B cell (primary cell): Measurements from ENCODE around the gene ALKBH3. TPM values are rescaled to one million over a fixed set of nuclear protein-coding genes. Genes with fewer than 3 reads are reported as not detected.

Experiments used
- ATAC-seq: fragments of 200-7000 bp; cut with Tn5 transposase; one replicate; pipeline ENCODE4 v1.10.0; 2021; ENCODE audit warnings: low read depth, mild to moderate bottlenecking, moderate number of reproducible peaks, moderate library complexity
- CTCF ChIA-PET: fragments of 350-600 bp; sonication (Branson Sonifier 250); formaldehyde crosslinking; loops from one replicate; lab custom pipeline; 2021; ENCODE audit warnings: antibody characterized with exemption, inconsistent platforms; lab: Charles Lee
- POLR2A ChIA-PET: fragments of 350-600 bp; sonication (Branson Sonifier 250); formaldehyde crosslinking; loops from one replicate; lab custom pipeline; 2021; ENCODE audit warnings: antibody characterized with exemption; lab: Charles Lee
- DNase-seq: peaks from one replicate; pipeline ENCODE4 v3.0.0; 2013
- H2AFZ ChIP-seq: 2 replicates; pipeline ENCODE4 v1.6.1; 2012; ENCODE audit warnings: mild to moderate bottlenecking, low read depth, low read length; ENCODE audit not compliant: insufficient read depth, poor library complexity, severe bottlenecking
- H3K27ac ChIP-seq, 2 donors: 1 replicate in 1 of 2; 2 replicates in 1 of 2; pipeline ENCODE4 v1.5.1; 2012 to 2013; ENCODE audit warnings: low read length in 2 of 2, mild to moderate bottlenecking in 2 of 2, moderate library complexity in 1 of 2
- H3K27me3 ChIP-seq, 4 experiments: fragments of 200-600 bp in 1 of 4; sonication (generic) in 1 of 4; replicated peaks in 1 of 4; 1 replicate in 2 of 4; 2 replicates in 2 of 4; pipeline versions ENCODE4 v1.6.1 to v1.7.0; 2013 to 2016; ENCODE audit warnings: low read length in 3 of 4, mild to moderate bottlenecking in 2 of 4, mixed read lengths in 1 of 4, moderate library complexity in 1 of 4; ENCODE audit not compliant: insufficient read depth in 4 of 4, control insufficient read depth in 3 of 4; ENCODE audit errors: control extremely low read depth in 1 of 4
- H3K36me3 ChIP-seq, 2 experiments: replicated peaks in 1 of 2; 1 replicate in 1 of 2; 2 replicates in 1 of 2; pipeline versions ENCODE4 v1.6.1 to v1.7.1; 2013; ENCODE audit warnings: low read length in 1 of 2; ENCODE audit not compliant: insufficient read depth in 2 of 2, control insufficient read depth in 1 of 2; ENCODE audit errors: control extremely low read depth in 1 of 2, extremely low read depth in 1 of 2
- H3K4me1 ChIP-seq, 2 donors: fragments of 200-600 bp in 1 of 2; sonication (generic) in 1 of 2; 1 replicate in 1 of 2; 2 replicates in 1 of 2; pipeline versions ENCODE4 v1.5.1 to v1.6.1; 2013 to 2017; ENCODE audit warnings: low read length in 2 of 2; ENCODE audit not compliant: control insufficient read depth in 2 of 2, insufficient read depth in 2 of 2
- H3K4me2 ChIP-seq: replicated peaks from 2 replicates; pipeline ENCODE3; 2012; ENCODE audit warnings: mild to moderate bottlenecking, low read depth, low read length; ENCODE audit not compliant: poor library complexity, severe bottlenecking
- H3K4me3 ChIP-seq, 5 experiments: fragments of 200-600 bp in 1 of 5; sonication (generic) in 1 of 5; 1 replicate in 3 of 5; 2 replicates in 2 of 5; pipeline versions ENCODE4 v1.5.1 to v1.7.0; 2011 to 2016; ENCODE audit warnings: low read length in 4 of 5, mild to moderate bottlenecking in 4 of 5, low read depth in 2 of 5, control low read depth in 1 of 5, moderate library complexity in 1 of 5; ENCODE audit not compliant: insufficient read depth in 1 of 5; ENCODE audit errors: control extremely low read depth in 1 of 5, extremely low read depth in 1 of 5
- H3K79me2 ChIP-seq: fragments of 200-600 bp; sonication (generic); one replicate; pipeline ENCODE4 v1.6.0; 2016; ENCODE audit warnings: low read length; ENCODE audit not compliant: control insufficient read depth, insufficient read depth
- H3K9ac ChIP-seq: fragments of 200-600 bp; sonication (generic); 2 replicates; pipeline ENCODE4 v1.6.1; 2017; ENCODE audit warnings: mild to moderate bottlenecking, low read length, moderate library complexity
- H3K9me3 ChIP-seq, 3 donors: one replicate each; pipeline versions ENCODE4 v1.6.1 to v1.7.1; 2013; ENCODE audit warnings: low read length in 2 of 3; ENCODE audit not compliant: control insufficient read depth in 2 of 3, insufficient read depth in 1 of 3; ENCODE audit errors: control extremely low read depth in 1 of 3
- H4K20me1 ChIP-seq: 2 replicates; pipeline ENCODE4 v1.6.0; 2012; ENCODE audit warnings: mild to moderate bottlenecking, low read length; ENCODE audit not compliant: insufficient read depth, control insufficient read depth, poor library complexity, severe bottlenecking
- H3K27ac Mint-ChIP-seq: one replicate; pipeline ENCODE4 v1.8.0; 2021; ENCODE audit warnings: mixed read lengths
- H3K27me3 Mint-ChIP-seq: one replicate; pipeline ENCODE4 v1.8.0; 2021; ENCODE audit warnings: mixed read lengths
- H3K4me1 Mint-ChIP-seq: one replicate; pipeline ENCODE4 v1.8.0; 2021; ENCODE audit warnings: mixed read lengths
- H3K4me3 Mint-ChIP-seq: one replicate; pipeline ENCODE4 v1.8.0; 2021; ENCODE audit warnings: mixed read lengths
- H3K9me3 Mint-ChIP-seq: one replicate; pipeline ENCODE4 v1.8.0; 2022; ENCODE audit warnings: mixed read lengths; ENCODE audit not compliant: insufficient read depth
- CTCF ChIP-seq: fragments of 200-600 bp; IDR thresholded peaks from one replicate; pipeline ENCODE4 v1.8.0; 2022; ENCODE audit warnings: antibody characterized with exemption, mild to moderate bottlenecking
- EZH2 ChIP-seq: IDR thresholded peaks from 2 replicates; pipeline ENCODE4 v1.6.1; 2012; ENCODE audit warnings: borderline replicate concordance, low read depth, mild to moderate bottlenecking, moderate library complexity, low read length; ENCODE audit not compliant: insufficient read depth, poor library complexity, severe bottlenecking
- WGBS: methylation state at CpG from one replicate; pipeline ENCODE4 v1.1.5; 2013; ENCODE audit warnings: missing lambda C conversion rate; ENCODE audit not compliant: insufficient coverage; 5-methylcytosine and 5-hydroxymethylcytosine counted together
- intact Hi-C: fragments of 100-400 bp; cut with micrococcal nuclease; formaldehyde crosslinking; loops from one replicate; pipeline ENCODE4 v1.10.0; 2022
- polyA plus RNA-seq: library from polyadenylated mRNA; depleted of rRNA; stranded (reverse); fragments of >200 nt; gene quantifications from 2 replicates; pipeline ENCODE4 v1.2.3, GENCODE V29; 2012
- total RNA-seq, 2 donors: library from RNA; stranded (reverse); fragments of 120-200 nt in 1 of 2; gene quantifications; 1 replicate in 1 of 2; 2 replicates in 1 of 2; pipeline versions ENCODE4 v1.2.3 to v1.2.4, GENCODE V29; 2013 to 2022

Gene ALKBH3
- total and polyA plus RNA-seq, 2 donors (not counting 1 experiment from before 2014, with no cell fraction given) = 22.3 to 26.7 TPM

DNA sequence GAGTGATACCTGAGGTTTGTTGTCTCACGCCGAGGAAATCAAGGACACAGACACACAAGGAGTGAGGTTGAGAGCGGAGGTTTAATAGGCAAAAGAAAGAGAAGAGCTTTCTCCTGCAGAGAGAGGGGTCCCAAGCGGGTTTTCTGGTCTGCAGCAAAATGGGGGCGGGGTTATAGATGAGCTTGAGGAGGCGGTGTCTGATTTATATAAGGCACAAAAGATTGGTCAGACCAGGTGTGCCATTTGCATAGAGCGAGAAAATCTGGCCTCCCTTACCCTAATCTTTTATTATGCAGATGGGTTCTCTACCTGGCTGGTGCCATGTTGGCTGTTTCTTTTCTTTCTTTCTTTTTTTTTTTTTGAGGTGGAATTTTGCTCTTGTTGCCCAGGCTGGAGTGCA lies 73.6 kb downstream of the ALKBH3 start:
- Mint-ChIP-seq H3K9me3 (no peaks in the 10 kb centered on the region), H3K27me3 (peaks cover 46% of the 10 kb centered on the region), H3K4me3 (no peak overlapping the region), H3K4me1 (no peaks in the 10 kb centered on the region), H3K27ac (no peak overlapping the region)
- Histone ChIP-seq H3K79me2 (no peaks in the 10 kb centered on the region), H3K36me3 (no peaks in the 10 kb centered on the region), H3K27ac (no peak overlapping the region), H4K20me1 (no peaks in the 10 kb centered on the region), H3K4me1 (no peaks in the 10 kb centered on the region), H3K27me3 (peaks cover 0 to 5% (median under 1%) of the 10 kb centered on the region in 4 experiments), H3K9ac (no peak overlapping the region), H3K4me3 (no peak overlapping the region), H3K9me3 (peaks cover 0 to 3% (median 0%) of the 10 kb centered on the region in 3 donors), H3K4me2 (no peak overlapping the region), H2AFZ (no peak overlapping the region)
- intact Hi-C loops = no loop called here
- TF ChIP-seq EZH2 = no peak
- TF ChIP-seq CTCF = no peak
- CTCF ChIA-PET = no interaction called here
- POLR2A ChIA-PET = no interaction called here
- WGBS = 98% methylated on average over 5 of the region's 7 CpGs
- DNase-seq (no peak), ATAC-seq (no peak)

- DNase-seq = no peak
- H3K4me3 ChIP-seq = no peak overlapping the region
- TF ChIP-seq EZH2 = no peak
- TF ChIP-seq CTCF = no peak
- intact Hi-C loops = no loop called here
- H3K79me2 ChIP-seq = no peaks in the 10 kb centered on the region
- POLR2A ChIA-PET = no interaction called here
- no peak overlapping the region for H3K4me2 ChIP-seq
- H2AFZ ChIP-seq = no peak overlapping the region
- no peak overlapping the region for H3K27ac ChIP-seq
- no peaks in the 10 kb centered on the region for H3K4me1 Mint-ChIP-seq
- 86% methylated on average over 2 of the region's 5 CpGs for WGBS
- H3K9me3 Mint-ChIP-seq = no peaks in the 10 kb centered on the region
- H3K9me3 ChIP-seq = peaks cover 0 to 6% (median 0%) of the 10 kb centered on the region in 3 donors
- H4K20me1 ChIP-seq = no peaks in the 10 kb centered on the region
- H3K27me3 Mint-ChIP-seq = peaks cover 37% of the 10 kb centered on the region
- no peaks in the 10 kb centered on the region for H3K36me3 ChIP-seq
- no peak overlapping the region for H3K27ac Mint-ChIP-seq
- no peaks in the 10 kb centered on the region for H3K4me1 ChIP-seq
- H3K9ac ChIP-seq = no peak overlapping the region
- H3K4me3 Mint-ChIP-seq = no peak overlapping the region
- ATAC-seq = no peak
- CTCF ChIA-PET = no interaction called here
- H3K27me3 ChIP-seq = peaks cover 0 to 2% (median under 1%) of the 10 kb centered on the region in 4 experiments
These were observed 74.9 kb downstream of the ALKBH3 start for GRCh38 chr11:43955381-43956118.
